Epithelial cell of alveolus of lung (primary cell): Measurements from ENCODE around the gene TMEM37. TPM values are rescaled to one million over a fixed set of nuclear protein-coding genes. Genes with fewer than 3 reads are reported as not detected.

Experiments used
- total RNA-seq: library from RNA; depleted of rRNA; stranded (reverse); fragments of >200 nt; gene quantifications from 2 replicates; pipeline ENCODE4 v1.2.1, GENCODE V29; 2015

The TMEM37 gene, protein sequence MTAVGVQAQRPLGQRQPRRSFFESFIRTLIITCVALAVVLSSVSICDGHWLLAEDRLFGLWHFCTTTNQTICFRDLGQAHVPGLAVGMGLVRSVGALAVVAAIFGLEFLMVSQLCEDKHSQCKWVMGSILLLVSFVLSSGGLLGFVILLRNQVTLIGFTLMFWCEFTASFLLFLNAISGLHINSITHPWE
- total RNA-seq, result 0.13 and 9.8 TPM in 2 replicates

DNA sequence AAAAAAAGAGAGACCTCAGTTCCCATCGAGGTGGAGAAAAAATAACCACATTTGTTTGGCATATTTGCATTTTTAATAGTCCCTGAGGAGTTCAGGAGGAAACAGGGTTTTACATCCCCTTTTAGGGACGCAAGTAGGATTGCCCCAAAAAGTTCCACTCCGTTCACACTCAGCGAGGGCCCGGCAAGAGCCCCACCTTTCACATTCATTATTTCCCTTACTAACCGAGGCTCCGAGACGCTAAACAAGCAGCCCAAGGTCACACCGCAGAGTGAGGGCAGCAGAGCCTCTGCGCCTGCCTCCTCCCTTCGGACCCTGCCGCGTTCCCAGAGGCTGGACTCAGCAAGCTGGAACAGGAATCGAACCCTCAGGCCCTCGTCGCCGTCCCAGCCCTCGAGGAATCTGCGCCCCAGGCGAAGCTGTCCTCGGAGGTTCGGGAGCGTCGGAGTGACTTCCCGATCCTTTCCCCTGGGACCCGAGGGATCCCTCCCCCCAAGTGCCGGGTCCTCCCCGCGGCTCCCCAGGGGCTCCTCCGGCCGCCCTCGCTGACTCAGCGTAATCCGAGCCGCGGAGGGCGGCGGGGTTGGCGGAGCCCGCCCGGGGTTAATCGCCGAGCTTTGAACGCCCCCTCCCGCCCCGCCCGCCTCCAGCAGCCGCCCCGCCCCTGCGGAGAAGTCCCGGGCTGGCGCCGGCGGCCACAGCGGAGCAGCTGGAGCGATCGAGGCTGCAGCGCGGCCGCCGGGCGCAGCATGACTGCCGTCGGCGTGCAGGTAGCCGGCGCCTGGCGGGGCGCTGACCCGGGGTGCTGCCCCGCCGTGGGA, at the start of gene TMEM37:
Gene TMEM37 (plus strand): TSS at position 700 of the 821 bp plus-strand sequence. CDS start 50 bp downstream, at position 750.

Other genes starting within 250 kb of the TMEM37 start
- gene STEAP3, start 208.0 kb upstream of the TMEM37 start, total RNA-seq, result 10.0 and 39.8 TPM in 2 replicates
- 6.3 and 11.6 TPM in 2 replicates for gene C2orf76, start 65.0 kb upstream of the TMEM37 start, total RNA-seq
- 86.6 and 225 TPM in 2 replicates for gene DBI, start 64.9 kb upstream of the TMEM37 start, total RNA-seq
- not detected in 2 replicates for gene SCTR, start 92.6 kb downstream of the TMEM37 start, total RNA-seq
- gene CFAP221, start 112.6 kb downstream of the TMEM37 start, total RNA-seq, result not detected in 2 replicates
- gene TMEM177, start 247.3 kb downstream of the TMEM37 start, total RNA-seq, result 10.7 and 13.7 TPM in 2 replicates